Pancreas (tissue), 10 donors: ENCODE data around the gene DDX27. TPM values are rescaled to one million over a fixed set of nuclear protein-coding genes. Genes with fewer than 3 reads are reported as not detected.

Source experiments
- ATAC-seq, 4 donors: fragments of 200-7000 bp; cut with Tn5 transposase; one replicate each; pipeline versions ENCODE4 v1.8.0 to v1.9.1; 2020; ENCODE audit warnings: mild to moderate bottlenecking in 4 of 4, moderate library complexity in 4 of 4
- DNase-seq, 6 donors: peaks; one replicate each; pipeline ENCODE4 v3.0.0-alpha.2; 2020
- FAIRE-seq: peaks from 2 replicates; lab custom pipeline; 2012; peaks lifted over from hg19 to GRCh38; lab: Jason Lieb, UNC
- H3K27ac ChIP-seq, 4 donors: fragments of 200-600 bp; sonication (generic); 1 replicate in 3 of 4; 2 replicates in 1 of 4; pipeline versions ENCODE4 v1.5.0 to v1.8.0; 2020
- H3K27me3 ChIP-seq, 4 donors: fragments of 200-600 bp; one replicate each; pipeline ENCODE4 v1.8.0; 2021
- H3K36me3 ChIP-seq, 3 donors: fragments of 200-600 bp; sonication (generic) in 1 of 3; one replicate each; pipeline versions ENCODE4 v1.5.0 to v1.8.0; 2020 to 2021
- H3K4me1 ChIP-seq, 3 donors: fragments of 200-600 bp; one replicate each; pipeline ENCODE4 v1.8.0; 2021
- H3K4me3 ChIP-seq, 4 donors: fragments of 200-600 bp; sonication (generic) in 2 of 4; one replicate each; pipeline versions ENCODE4 v1.5.0 to v1.8.0; 2020 to 2021
- H3K9me3 ChIP-seq, 4 donors: fragments of 200-600 bp; one replicate each; pipeline ENCODE4 v1.8.0; 2021
- CTCF ChIP-seq, 4 donors: fragments of 200-600 bp; sonication (generic) in 3 of 4; IDR thresholded peaks; one replicate each; pipeline versions ENCODE4 v1.5.0 to v1.8.0; 2021; ENCODE audit warnings: antibody characterized with exemption in 4 of 4
- WGBS, 2 donors: extraction: QIAGEN DNeasy Blood & Tissue Kit; methylation state at CpG; one replicate each; pipeline ENCODE4 v1.1.7; 2013; 5-methylcytosine and 5-hydroxymethylcytosine counted together
- intact Hi-C, 3 donors: fragments of 100-400 bp; cut with DNase I; formaldehyde crosslinking; loops; one replicate each; pipeline versions ENCODE4 v1.11.1 to v1.14.2; 2022
- polyA plus RNA-seq, 2 donors: library from polyadenylated mRNA; stranded (reverse); fragments of 200-250 nt; gene quantifications; one replicate each; pipeline ENCODE4 v1.2.3, GENCODE V29; 2013
- total RNA-seq, 6 donors: library from RNA; stranded (reverse); fragmentation: NEBNext Ultra II Directional in 4 of 6; extraction: Animal tissue kit (Norgen Biotek cat#: 25700) in 4 of 6; gene quantifications; one replicate each; pipeline versions ENCODE4 v1.2.1 to v1.2.4, GENCODE V29; 2021 to 2023
- donor health status: healthy with polysubstance abuse.
- donor health status: DM: no; HTN: no; CAD: no; lungs with moderate emphysema.
- donor health status: DM: no; HTN: no; CAD: no.
- donor health status: control.
- donor health status: control.
- donor health status: Bipolar disorder and iron deficiency.
- donor health status: DM: yes; HTN: yes; CAD: no.
- donor health status: DM: no; HTN: no; CAD: no.
- donor health status: DM: no; HTN: no; CAD: no.
- donor health status: DM: yes; HTN: yes; CAD: no.

DDX27 gene
- total and polyA plus RNA-seq, 8 donors: 12.0 to 33.0 (median 17.4) TPM

- no peak for FAIRE-seq
- no peak for TF ChIP-seq CTCF (IDR thresholded peaks at IDR 0.05)
Observed at GRCh38 chr20:49285813-49286494, 66.7 kb downstream of the DDX27 start.

GRCh38 chr20:49286689-49287551, 67.7 kb downstream of the DDX27 start:
- no peaks in the 10 kb centered on the region for H3K9me3 ChIP-seq
- H3K4me3 ChIP-seq: no peak overlapping the region
- H3K4me1 ChIP-seq: peaks cover 0 to 5% (median 0%) of the 10 kb centered on the region in 3 donors
- H3K36me3 ChIP-seq: peaks cover 7 to 94% (median 60%) of the 10 kb centered on the region in 3 donors
- WGBS, 2 donors: 92 to 93% methylated on average over 16 of the region's 16 CpGs
- H3K27me3 ChIP-seq: no peaks in the 10 kb centered on the region
- intact Hi-C loops: no loop called here
- H3K27ac ChIP-seq: no peak overlapping the region
- FAIRE-seq (no peak), DNase-seq (no peak), ATAC-seq (peak in 2 of 4 donors; percentile 29 to 32)
- TF ChIP-seq CTCF (IDR thresholded peaks at IDR 0.05): no peak

More at GRCh38 chr20:49285813-49286494, 66.7 kb downstream of the DDX27 start:
- Histone ChIP-seq H3K27ac (no peak overlapping the region), H3K36me3 (peaks cover 10 to 100% (median 69%) of the 10 kb centered on the region in 3 donors), H3K4me3 (no peak overlapping the region), H3K9me3 (no peaks in the 10 kb centered on the region), H3K4me1 (peaks cover 0 to 10% (median 0%) of the 10 kb centered on the region in 3 donors), H3K27me3 (no peaks in the 10 kb centered on the region)
- 95% methylated on average over 4 of the region's 4 CpGs for WGBS, 2 donors
- intact Hi-C loops: no loop called here
- ATAC-seq: no peak
- no peak for DNase-seq

- FAIRE-seq (no peak), DNase-seq (no peak), ATAC-seq (peak in 1 of 4 donors; percentile 6)
- H3K9me3 ChIP-seq: no peaks in the 10 kb centered on the region
- intact Hi-C loops: no loop called here
- peaks cover 0 to 5% (median 0%) of the 10 kb centered on the region in 3 donors for H3K4me1 ChIP-seq
- H3K27me3 ChIP-seq: no peaks in the 10 kb centered on the region
- H3K4me3 ChIP-seq: no peak overlapping the region
- TF ChIP-seq CTCF (IDR thresholded peaks at IDR 0.05): no peak
- no peak overlapping the region for H3K27ac ChIP-seq
- H3K36me3 ChIP-seq: peaks cover 3 to 86% (median 54%) of the 10 kb centered on the region in 3 donors
Observed at GRCh38 chr20:49287555-49288249, 68.5 kb downstream of the DDX27 start.

- 94 to 96% methylated on average over 2 of the region's 2 CpGs for WGBS, 2 donors
- DNase-seq: no peak
- peak overlapping the region in 1 of 4 donors; percentile 10 for H3K27ac ChIP-seq
Observed at GRCh38 chr20:49288250-49288751, 69.1 kb downstream of the DDX27 start.

More at GRCh38 chr20:49288250-49288751, 69.1 kb downstream of the DDX27 start:
- intact Hi-C loops: no loop called here
- no peak for ATAC-seq
- H3K4me1 ChIP-seq: peaks cover 0 to 5% (median 0%) of the 10 kb centered on the region in 3 donors
- no peaks in the 10 kb centered on the region for H3K9me3 ChIP-seq
- no peak for TF ChIP-seq CTCF (IDR thresholded peaks at IDR 0.05)
- no peaks in the 10 kb centered on the region for H3K27me3 ChIP-seq
- no peak for FAIRE-seq
- peaks cover 3 to 80% (median 48%) of the 10 kb centered on the region in 3 donors for H3K36me3 ChIP-seq
- no peak overlapping the region for H3K4me3 ChIP-seq
